Measurements from ENCODE around the gene CNTN4.

DNA sequence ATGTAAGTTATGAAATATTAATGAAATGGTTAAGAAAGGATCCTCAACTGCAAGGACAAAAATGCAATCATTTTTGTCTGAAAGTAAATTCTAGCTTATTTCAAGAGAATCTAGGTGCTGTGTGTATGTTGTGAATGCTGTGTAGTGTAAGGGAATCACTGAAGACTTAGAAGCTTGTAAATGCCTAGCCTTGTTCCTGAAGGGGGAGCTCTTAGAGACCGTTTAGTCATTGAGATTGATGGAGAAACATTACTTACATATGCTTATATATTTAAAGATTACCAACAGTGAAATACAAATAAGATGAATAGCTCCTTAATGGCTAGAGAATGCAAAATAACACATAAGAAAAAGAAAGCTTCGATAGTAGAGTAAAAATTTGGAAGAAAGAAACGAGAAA is 67.9 kb downstream of the CNTN4 start:
- no peak for TF ChIP-seq SUZ12 (IDR thresholded peaks at IDR 0.05; ENCODE audit: extremely low read depth, insufficient read depth, insufficient read length)
- no peak for TF ChIP-seq YY1 (IDR thresholded peaks at IDR 0.05; ENCODE audit: insufficient read depth, insufficient read length)
